NB4 (cell line): ENCODE results near the gene OTX2.

Experiments used
- DNase-seq: peaks from one replicate; pipeline ENCODE4 v3.0.0; 2010; ENCODE audit warnings: low read depth
- H3K4me3 ChIP-seq: one replicate; pipeline ENCODE4 v1.5.1; 2011; ENCODE audit warnings: mild to moderate bottlenecking, low read depth, low read length, moderate library complexity
- CTCF ChIP-seq: IDR thresholded peaks from one replicate; pipeline ENCODE4 v1.5.1; 2012; ENCODE audit warnings: low read depth, low read length
- MAX ChIP-seq: IDR thresholded peaks from 2 replicates; pipeline ENCODE4 v1.6.1; 2011; ENCODE audit warnings: low read depth, low read length
- MYC ChIP-seq: IDR thresholded peaks from 2 replicates; pipeline ENCODE4 v1.6.1; 2011; ENCODE audit warnings: low read depth, low read length
- POLR2A ChIP-seq: IDR thresholded peaks from 2 replicates; pipeline ENCODE4 v1.6.1; 2011; ENCODE audit warnings: mild to moderate bottlenecking; ENCODE audit not compliant: insufficient read length; ENCODE audit errors: extremely low read depth

OTX2 gene

GRCh38 chr14:56770512-56770911, 39.8 kb downstream of the OTX2 start:
- H3K4me3 ChIP-seq, result no peak overlapping the region
- no peak for DNase-seq
- TF ChIP-seq CTCF (no peak), POLR2A (no peak), MAX (no peak), MYC (no peak)

GRCh38 chr14:56760164-56760914, 49.9 kb downstream of the OTX2 start:
- H3K4me3 ChIP-seq, result no peak overlapping the region
- DNase-seq, result peak; percentile 11
- no peak for TF ChIP-seq MYC
- no peak for TF ChIP-seq POLR2A
- no peak for TF ChIP-seq CTCF
- no peak for TF ChIP-seq MAX

GRCh38 chr14:56759633-56760032, 50.6 kb downstream of the OTX2 start:
- DNase-seq, result no peak
- no peak for TF ChIP-seq MYC
- no peak for TF ChIP-seq POLR2A
- no peak overlapping the region for H3K4me3 ChIP-seq

- DNase-seq, result no peak
- no peak overlapping the region for H3K4me3 ChIP-seq
- TF ChIP-seq MAX (no peak), MYC (no peak)
These were observed 51.2 kb downstream of the OTX2 start for GRCh38 chr14:56759094-56759493.

- no peak for DNase-seq
- TF ChIP-seq MAX, result no peak
- no peak for TF ChIP-seq MYC
- TF ChIP-seq CTCF, result no peak
- no peak for TF ChIP-seq POLR2A
These were observed 55.4 kb downstream of the OTX2 start for GRCh38 chr14:56754921-56755320.

GRCh38 chr14:56753396-56753795, 56.9 kb downstream of the OTX2 start:
- TF ChIP-seq MYC (no peak), MAX (no peak), CTCF (no peak), POLR2A (no peak)
- no peak overlapping the region for H3K4me3 ChIP-seq
- DNase-seq, result no peak

More at GRCh38 chr14:56754921-56755320, 55.4 kb downstream of the OTX2 start:
- no peak overlapping the region for H3K4me3 ChIP-seq

GRCh38 chr14:56752428-56752827, 57.9 kb downstream of the OTX2 start:
- no peak overlapping the region for H3K4me3 ChIP-seq
- TF ChIP-seq CTCF, result no peak
- TF ChIP-seq POLR2A, result no peak
- no peak for TF ChIP-seq MYC
- TF ChIP-seq MAX, result no peak
- no peak for DNase-seq
